Gastrocnemius medialis (tissue), 4 donors: ENCODE results near the gene RRP36. TPM values are rescaled to one million over a fixed set of nuclear protein-coding genes. Genes with fewer than 3 reads are reported as not detected.

Experiments
- ATAC-seq, 2 donors: fragments of 150-250 bp; one replicate each; pipeline ENCODE4 v1.9.1; 2016
- DNase-seq, 2 donors: peaks; one replicate each; pipeline ENCODE4 v3.0.0-alpha.2; 2019
- H3K27ac ChIP-seq, 4 donors: fragments of 200-600 bp; sonication (generic); 1 replicate in 1 of 4; 2 replicates in 3 of 4; pipeline ENCODE4 v1.5.1; 2016 to 2018; ENCODE audit warnings: mild to moderate bottlenecking in 2 of 4, moderate library complexity in 1 of 4
- H3K27me3 ChIP-seq, 3 donors: fragments of 200-600 bp; sonication (generic) in 2 of 3; 1 replicate in 1 of 3; 2 replicates in 2 of 3; pipeline versions ENCODE4 v1.5.1 to v1.6.0; 2016 to 2019; ENCODE audit warnings: mild to moderate bottlenecking in 1 of 3, moderate library complexity in 1 of 3
- H3K36me3 ChIP-seq, 2 donors: fragments of 200-600 bp; sonication (generic) in 1 of 2; one replicate each; pipeline ENCODE4 v1.5.1; 2017 to 2018
- H3K4me1 ChIP-seq, 2 donors: fragments of 200-600 bp; sonication (generic) in 1 of 2; one replicate each; pipeline ENCODE4 v1.5.1; 2016 to 2017; ENCODE audit warnings: mild to moderate bottlenecking in 2 of 2
- H3K4me3 ChIP-seq, 4 donors: fragments of 200-600 bp; sonication (generic) in 3 of 4; 1 replicate in 1 of 4; 2 replicates in 3 of 4; pipeline ENCODE4 v1.5.1; 2016 to 2019; ENCODE audit warnings: mild to moderate bottlenecking in 2 of 4
- H3K9me3 ChIP-seq, 3 donors: fragments of 200-600 bp; sonication (generic) in 2 of 3; 1 replicate in 1 of 3; 2 replicates in 2 of 3; pipeline ENCODE4 v1.5.1; 2016 to 2019
- POLR2A ChIP-seq, 2 donors: fragments of 450-650 bp; IDR thresholded peaks; one replicate each; pipeline ENCODE4 v1.6.1; 2017; ENCODE audit warnings: antibody characterized with exemption in 2 of 2, mild to moderate bottlenecking in 2 of 2, moderate library complexity in 2 of 2
- in situ Hi-C, 4 donors: fragments of 200-750 bp; cut with MboI; loops; one replicate each; pipeline versions ENCODE4 v1.15.0 to v1.8.0; 2017; ENCODE audit warnings: low sequenced_read_pairs in 4 of 4
- intact Hi-C: fragments of 100-400 bp; cut with DNase I; formaldehyde crosslinking; loops from one replicate; pipeline ENCODE4 v1.15.1; 2023; ENCODE audit warnings: low total_unique reads
- total RNA-seq, 4 donors: library from RNA; depleted of rRNA; stranded (reverse); fragments of >200 nt; gene quantifications; one replicate each; pipeline versions ENCODE4 v1.1.0 to v1.2.3, GENCODE V29; 2016
- TF ChIP-seq, protein P1 (sequence below), 5 experiments: fragments of 450-650 bp in 3 of 5; fragments of 200-600 bp in 2 of 5; sonication (generic) in 2 of 5; IDR thresholded peaks in 4 of 5; conservative IDR thresholded peaks in 1 of 5; 1 replicate in 4 of 5; 2 replicates in 1 of 5; pipeline ENCODE4 v1.5.1; 2016 to 2019; ENCODE audit warnings: antibody characterized with exemption in 5 of 5, mild to moderate bottlenecking in 3 of 5, moderate library complexity in 3 of 5

The RRP36 gene
- total RNA-seq, 4 donors from 2014 or later, result 37.7 to 64.3 (median 51.0) TPM

GRCh38 chr6:42984001-42984923, 37.2 kb upstream of the RRP36 start, which contains the start of gene PPP2R5D:
Gene PPP2R5D (plus strand): TSS chr6:42984570. CDS start chr6:42984678, 108 bp downstream.
- ATAC-seq (peak; percentile 98 to 100), DNase-seq (peak; percentile 98 to 99)
- Histone ChIP-seq H3K4me1 (peaks cover 39 to 49% of the 10 kb centered on the region in 2 donors), H3K36me3 (peaks cover 0 to 4% of the 10 kb centered on the region in 2 donors), H3K27me3 (no peaks in the 10 kb centered on the region), H3K4me3 (peak within 1 kb of the TSS; percentile 83 to 89 (median 86)), H3K9me3 (no peaks in the 10 kb centered on the region), H3K27ac (peak within 1 kb of the TSS; percentile 85 to 95 (median 90))
- intact Hi-C loops (loop anchor here (2.0 kb wide), 3 partner anchors 29 to 71 kb away; partner anchors contain the start of genes CNPY3 and MEA1), in situ Hi-C loops (no loop called here)
- peak; percentile 72 to 80 for TF ChIP-seq POLR2A (IDR thresholded peaks at IDR 0.05)
- TF ChIP-seq, protein P1, sequence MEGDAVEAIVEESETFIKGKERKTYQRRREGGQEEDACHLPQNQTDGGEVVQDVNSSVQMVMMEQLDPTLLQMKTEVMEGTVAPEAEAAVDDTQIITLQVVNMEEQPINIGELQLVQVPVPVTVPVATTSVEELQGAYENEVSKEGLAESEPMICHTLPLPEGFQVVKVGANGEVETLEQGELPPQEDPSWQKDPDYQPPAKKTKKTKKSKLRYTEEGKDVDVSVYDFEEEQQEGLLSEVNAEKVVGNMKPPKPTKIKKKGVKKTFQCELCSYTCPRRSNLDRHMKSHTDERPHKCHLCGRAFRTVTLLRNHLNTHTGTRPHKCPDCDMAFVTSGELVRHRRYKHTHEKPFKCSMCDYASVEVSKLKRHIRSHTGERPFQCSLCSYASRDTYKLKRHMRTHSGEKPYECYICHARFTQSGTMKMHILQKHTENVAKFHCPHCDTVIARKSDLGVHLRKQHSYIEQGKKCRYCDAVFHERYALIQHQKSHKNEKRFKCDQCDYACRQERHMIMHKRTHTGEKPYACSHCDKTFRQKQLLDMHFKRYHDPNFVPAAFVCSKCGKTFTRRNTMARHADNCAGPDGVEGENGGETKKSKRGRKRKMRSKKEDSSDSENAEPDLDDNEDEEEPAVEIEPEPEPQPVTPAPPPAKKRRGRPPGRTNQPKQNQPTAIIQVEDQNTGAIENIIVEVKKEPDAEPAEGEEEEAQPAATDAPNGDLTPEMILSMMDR (IDR thresholded peaks at IDR 0.05 in 4 of 5, conservative IDR thresholded peaks at IDR 0.05 in 1 of 5), result peak in 1 of 5 experiments; percentile 8

- ATAC-seq, result peak; percentile 3 to 5
- H3K27me3 ChIP-seq, result no peaks in the 10 kb centered on the region
- peak overlapping the region; percentile 83 to 89 (median 86) for H3K4me3 ChIP-seq
- TF ChIP-seq POLR2A (IDR thresholded peaks at IDR 0.05), result no peak
- TF ChIP-seq, protein P1 (IDR thresholded peaks at IDR 0.05 in 4 of 5, conservative IDR thresholded peaks at IDR 0.05 in 1 of 5), result no peak
- in situ Hi-C loops (no loop called here), intact Hi-C loops (loop anchor here (2.0 kb wide), 3 partner anchors 28 to 70 kb away; partner anchors contain the start of genes CNPY3 and MEA1)
- H3K9me3 ChIP-seq, result no peaks in the 10 kb centered on the region
- no peak for DNase-seq
- H3K4me1 ChIP-seq, result peaks cover 34 to 41% of the 10 kb centered on the region in 2 donors
- H3K27ac ChIP-seq, result peak overlapping the region; percentile 85 to 95 (median 90)
- H3K36me3 ChIP-seq, result peaks cover 0 to 11% of the 10 kb centered on the region in 2 donors
These were observed 36.4 kb upstream of the RRP36 start for GRCh38 chr6:42984924-42985475.

GRCh38 chr6:42987533-42988451, 33.6 kb upstream of the RRP36 start:
- intact Hi-C loops (no loop called here), in situ Hi-C loops (no loop called here)
- Histone ChIP-seq H3K9me3 (no peaks in the 10 kb centered on the region), H3K4me1 (peaks cover 34 to 41% of the 10 kb centered on the region in 2 donors), H3K36me3 (peaks cover 0 to 14% of the 10 kb centered on the region in 2 donors), H3K27me3 (no peaks in the 10 kb centered on the region), H3K4me3 (no peak overlapping the region), H3K27ac (no peak overlapping the region)
- TF ChIP-seq, protein P1 (IDR thresholded peaks at IDR 0.05 in 4 of 5, conservative IDR thresholded peaks at IDR 0.05 in 1 of 5), result no peak
- no peak for TF ChIP-seq POLR2A (IDR thresholded peaks at IDR 0.05)
- ATAC-seq (no peak), DNase-seq (no peak)

GRCh38 chr6:42988486-42989020, 32.9 kb upstream of the RRP36 start:
- DNase-seq (peak in 1 of 2 donors; percentile 31), ATAC-seq (no peak)
- H3K4me3 ChIP-seq, result no peak overlapping the region
- H3K27me3 ChIP-seq, result no peaks in the 10 kb centered on the region
- H3K36me3 ChIP-seq, result peaks cover 0 to 14% of the 10 kb centered on the region in 2 donors
- H3K4me1 ChIP-seq, result peaks cover 34 to 41% of the 10 kb centered on the region in 2 donors
- no peak for TF ChIP-seq POLR2A (IDR thresholded peaks at IDR 0.05)
- TF ChIP-seq, protein P1 (IDR thresholded peaks at IDR 0.05 in 4 of 5, conservative IDR thresholded peaks at IDR 0.05 in 1 of 5), result no peak
- intact Hi-C loops, result no loop called here
- no peak overlapping the region for H3K27ac ChIP-seq
- no peaks in the 10 kb centered on the region for H3K9me3 ChIP-seq
- in situ Hi-C loops, result no loop called here
